GM18511 (cell line): ENCODE measurements around the gene PLB1.

Source experiments
- ATAC-seq: cut with Tn5 transposase; IDR thresholded peaks from one replicate; pipeline ENCODE4 v1.9.1; 2021; ENCODE audit warnings: mild to moderate bottlenecking, moderate library complexity; ENCODE audit not compliant: unreplicated experiment

The PLB1 gene

DNA sequence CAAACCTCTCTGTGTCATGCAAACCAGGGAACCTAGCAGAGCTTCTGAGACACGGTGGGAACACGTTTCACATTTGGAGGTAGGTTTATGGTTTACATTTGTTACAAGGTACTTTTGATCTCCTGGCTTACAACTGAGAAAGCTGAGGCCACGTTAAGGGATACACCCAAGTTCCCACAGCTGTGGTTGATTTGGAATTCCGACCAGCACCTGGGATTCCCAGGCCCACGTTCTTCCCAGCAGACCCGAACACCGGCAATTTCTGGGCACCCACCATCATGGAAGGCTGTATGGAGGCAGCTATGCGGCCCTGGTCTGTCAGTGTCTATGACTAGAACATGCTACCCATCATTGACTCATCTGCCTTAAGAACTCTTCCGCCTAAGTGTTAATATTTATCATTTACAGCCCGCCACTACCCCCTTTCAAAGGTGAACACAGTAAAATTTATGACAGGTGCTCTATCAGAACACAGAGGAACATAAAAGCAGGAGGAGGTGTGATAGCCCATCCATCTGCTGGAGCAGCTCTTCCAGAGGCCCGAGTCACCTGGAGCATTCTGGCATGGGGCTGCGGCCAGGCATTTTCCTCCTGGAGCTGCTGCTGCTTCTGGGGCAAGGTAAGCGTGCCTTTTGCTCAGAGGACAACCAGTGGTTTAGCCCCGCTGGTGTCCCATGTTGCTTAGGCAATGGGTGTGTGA, at the start of gene PLB1:
Gene PLB1, plus strand, starts transcription at position 510 of the 700 bp plus-strand sequence. Its CDS starts 55 bp downstream, at position 565.
- no peak for ATAC-seq

GRCh38 chr2:28446531-28446930, 49.3 kb upstream of the PLB1 start:
- no peak for ATAC-seq

GRCh38 chr2:28447086-28447485, 48.8 kb upstream of the PLB1 start:
- no peak for ATAC-seq

DNA sequence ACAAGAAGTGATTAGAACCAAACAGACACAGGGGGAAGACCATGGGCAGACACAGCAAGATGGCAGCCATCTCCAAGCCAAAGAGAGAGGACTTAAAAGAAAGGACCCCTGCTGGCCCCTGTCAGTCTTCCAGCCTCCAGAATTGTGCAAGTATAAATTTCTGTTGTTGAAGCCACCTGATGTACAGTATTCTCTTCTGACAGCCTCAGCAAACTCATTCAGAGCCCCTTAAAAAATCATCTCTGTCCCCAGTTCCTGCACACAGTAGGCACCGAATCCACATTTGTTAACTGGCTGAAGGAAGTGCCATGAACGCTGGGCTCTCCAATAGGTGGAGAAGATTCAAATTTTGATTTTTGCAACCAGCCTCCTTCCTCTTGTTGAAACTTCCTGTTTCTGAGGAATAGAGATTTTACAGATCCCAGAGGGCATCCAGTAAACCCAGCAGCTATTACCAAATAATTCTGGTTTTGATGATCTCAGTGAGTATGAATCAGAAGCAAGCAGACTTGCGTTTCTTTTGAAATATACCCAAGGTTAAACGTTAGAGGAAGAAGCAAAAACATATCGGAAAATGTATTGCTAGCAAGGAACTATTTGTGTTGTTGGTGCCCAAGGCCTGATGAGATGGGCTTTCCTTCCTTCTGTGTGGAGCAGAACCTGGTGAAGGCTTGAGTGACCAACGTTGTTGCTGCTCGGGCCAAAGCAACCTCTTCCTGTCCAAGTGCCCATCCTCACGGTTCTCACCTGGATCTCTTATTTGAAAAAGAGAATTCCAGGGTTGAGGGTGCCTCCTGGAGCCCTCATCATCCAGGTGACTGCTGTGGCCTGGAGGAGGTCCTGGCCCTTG, 47.7 kb upstream of the PLB1 start:
- no peak for ATAC-seq

DNA sequence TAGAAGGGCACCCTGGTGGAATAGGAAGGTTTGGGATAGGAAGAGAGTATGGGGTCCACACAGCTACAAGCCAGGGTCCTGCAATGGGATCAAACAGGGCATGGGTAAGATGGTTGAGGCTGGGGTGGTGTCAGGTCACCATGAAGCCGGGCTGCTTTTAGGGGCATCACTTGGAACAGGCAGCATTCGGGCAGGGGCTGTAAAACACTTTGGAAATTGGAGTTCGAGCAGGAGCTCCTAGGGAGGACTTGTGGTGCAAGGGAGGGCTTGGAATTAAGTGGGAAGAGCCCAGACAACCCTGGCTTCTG, 47.1 kb upstream of the PLB1 start:
- no peak for ATAC-seq

DNA sequence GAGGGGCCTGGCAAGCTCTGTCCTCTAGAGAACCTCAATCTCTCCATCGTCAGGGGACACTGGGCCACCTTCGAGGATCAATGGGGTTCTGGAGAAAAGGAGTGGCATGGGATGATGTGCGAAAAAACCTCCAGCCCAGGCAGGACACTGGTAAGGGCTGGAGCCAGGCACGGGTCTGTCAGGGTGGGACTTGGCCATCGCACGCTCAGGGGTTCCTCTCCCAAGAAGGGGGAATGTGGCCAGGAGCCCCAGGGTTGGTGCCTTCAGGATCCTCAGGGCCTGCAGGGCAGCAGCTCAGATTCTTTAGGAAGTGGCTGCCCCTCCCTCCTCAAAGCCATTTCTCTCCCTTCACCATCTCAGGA, 46.8 kb upstream of the PLB1 start:
- no peak for ATAC-seq

GRCh38 chr2:28449488-28450395, 46.1 kb upstream of the PLB1 start:
- no peak for ATAC-seq

DNA sequence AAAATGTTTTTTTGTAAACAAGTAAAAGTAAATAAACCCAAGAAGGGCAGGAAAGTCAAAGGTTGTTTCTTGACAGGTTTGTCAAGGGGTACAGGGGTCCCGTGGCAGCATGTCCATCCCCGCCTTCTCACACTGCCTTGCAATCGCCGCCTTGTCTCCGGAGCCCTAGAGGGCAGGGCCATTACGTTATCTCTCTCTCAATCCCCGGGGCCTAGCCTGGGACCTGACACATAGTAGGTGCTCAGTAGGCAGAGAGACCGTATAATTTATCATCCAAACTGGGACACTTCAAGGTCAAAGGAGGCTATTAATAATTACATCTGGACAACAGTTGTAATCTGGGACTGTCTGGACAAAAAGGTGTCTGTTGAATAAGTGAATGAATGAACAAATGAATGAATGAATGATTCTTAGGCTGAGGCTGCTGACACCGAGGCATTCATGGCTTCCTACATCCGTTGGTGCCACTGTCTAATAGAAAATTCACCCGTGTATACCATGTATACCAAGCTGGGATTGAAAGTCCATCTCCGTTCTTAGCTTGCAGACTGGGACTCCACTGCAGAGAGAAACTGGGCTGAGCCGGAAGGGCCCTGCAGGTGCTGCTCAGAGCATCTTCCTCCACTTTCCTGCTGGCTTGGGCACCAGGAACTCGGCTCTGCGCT, 44.8 kb upstream of the PLB1 start:
- ATAC-seq: no peak

DNA sequence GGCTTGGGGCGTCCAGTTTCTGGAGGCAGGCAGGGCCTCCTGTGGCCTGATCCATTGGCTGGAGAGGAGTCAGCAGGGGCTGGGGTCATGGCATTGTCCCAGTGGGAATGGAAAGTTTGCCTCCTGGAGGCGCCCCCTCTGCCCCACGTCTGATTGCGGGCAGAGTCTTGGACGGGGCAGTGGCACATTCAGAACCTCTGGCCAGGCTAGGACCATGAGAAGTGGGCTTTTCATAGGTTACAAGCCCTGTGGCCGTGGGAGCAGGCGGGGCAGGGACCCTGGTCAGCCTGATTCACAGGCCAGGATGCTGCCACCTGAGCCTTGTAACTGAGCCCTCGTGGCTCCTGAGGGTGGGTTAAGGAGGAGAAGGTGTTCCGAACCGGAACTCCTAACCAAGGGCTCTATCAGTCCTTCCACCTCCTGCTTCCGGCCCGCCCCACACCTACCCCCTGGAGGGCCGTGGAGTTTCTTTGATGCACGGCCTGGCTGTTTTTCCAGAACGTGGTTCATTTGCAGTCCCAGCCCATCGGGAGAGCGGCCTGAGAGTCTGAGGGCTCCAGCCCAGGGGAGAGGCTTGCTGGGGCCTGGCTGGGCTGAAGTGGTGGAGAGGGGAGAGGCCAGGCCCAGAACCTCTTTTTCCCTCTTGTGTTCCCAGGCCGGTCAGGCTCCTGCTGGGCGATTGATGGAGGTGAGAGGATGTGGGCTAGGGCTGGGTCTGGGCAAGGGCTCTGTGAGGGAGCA, 43.9 kb upstream of the PLB1 start:
- no peak for ATAC-seq

DNA sequence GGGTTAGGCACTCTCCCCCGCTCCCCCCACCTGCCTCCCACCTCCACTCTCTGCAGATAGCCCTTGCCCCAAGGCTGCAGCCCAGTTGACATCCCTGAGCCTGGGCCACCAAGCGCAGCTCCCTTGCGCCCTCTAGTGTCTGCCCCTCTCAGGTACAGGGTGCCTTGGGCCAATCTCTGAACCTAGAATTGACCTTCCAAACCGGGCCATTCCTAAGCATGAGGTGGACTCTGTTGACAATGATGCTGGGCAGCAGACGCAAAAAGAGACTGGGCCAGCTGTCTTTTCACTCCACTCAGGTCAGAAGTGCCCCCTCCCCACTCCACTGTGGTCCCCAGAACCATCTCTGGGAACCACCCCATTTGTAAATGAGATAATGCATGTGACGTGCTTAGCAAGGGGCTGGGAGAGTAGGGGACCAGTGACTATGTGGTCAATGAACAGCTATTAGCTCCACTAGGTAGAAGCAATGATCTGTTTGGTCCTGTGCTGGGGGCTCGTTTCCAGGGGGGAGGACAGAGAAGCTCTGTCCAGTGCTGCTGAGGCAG, 43.3 kb upstream of the PLB1 start:
- ATAC-seq: no peak

DNA sequence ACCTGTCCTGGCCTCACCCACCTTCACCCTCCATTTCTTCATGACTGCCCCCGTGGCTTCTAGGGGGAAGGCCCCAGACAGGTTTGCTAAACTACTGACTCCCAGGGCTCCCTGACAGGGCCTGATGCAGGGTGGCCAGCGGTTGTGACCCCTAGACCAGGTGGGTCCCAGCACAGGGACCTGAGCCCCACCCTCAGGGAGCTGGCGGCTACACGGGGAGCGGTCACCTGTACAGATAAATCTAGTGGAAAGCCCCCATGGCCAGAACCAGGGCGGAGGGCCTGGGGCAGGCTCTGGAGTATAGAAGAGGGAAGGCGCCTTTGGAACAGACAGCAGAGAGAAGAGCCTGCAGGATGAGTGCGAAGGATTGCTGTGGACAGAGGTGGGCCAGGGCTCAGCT, 42.5 kb upstream of the PLB1 start:
- ATAC-seq: no peak

DNA sequence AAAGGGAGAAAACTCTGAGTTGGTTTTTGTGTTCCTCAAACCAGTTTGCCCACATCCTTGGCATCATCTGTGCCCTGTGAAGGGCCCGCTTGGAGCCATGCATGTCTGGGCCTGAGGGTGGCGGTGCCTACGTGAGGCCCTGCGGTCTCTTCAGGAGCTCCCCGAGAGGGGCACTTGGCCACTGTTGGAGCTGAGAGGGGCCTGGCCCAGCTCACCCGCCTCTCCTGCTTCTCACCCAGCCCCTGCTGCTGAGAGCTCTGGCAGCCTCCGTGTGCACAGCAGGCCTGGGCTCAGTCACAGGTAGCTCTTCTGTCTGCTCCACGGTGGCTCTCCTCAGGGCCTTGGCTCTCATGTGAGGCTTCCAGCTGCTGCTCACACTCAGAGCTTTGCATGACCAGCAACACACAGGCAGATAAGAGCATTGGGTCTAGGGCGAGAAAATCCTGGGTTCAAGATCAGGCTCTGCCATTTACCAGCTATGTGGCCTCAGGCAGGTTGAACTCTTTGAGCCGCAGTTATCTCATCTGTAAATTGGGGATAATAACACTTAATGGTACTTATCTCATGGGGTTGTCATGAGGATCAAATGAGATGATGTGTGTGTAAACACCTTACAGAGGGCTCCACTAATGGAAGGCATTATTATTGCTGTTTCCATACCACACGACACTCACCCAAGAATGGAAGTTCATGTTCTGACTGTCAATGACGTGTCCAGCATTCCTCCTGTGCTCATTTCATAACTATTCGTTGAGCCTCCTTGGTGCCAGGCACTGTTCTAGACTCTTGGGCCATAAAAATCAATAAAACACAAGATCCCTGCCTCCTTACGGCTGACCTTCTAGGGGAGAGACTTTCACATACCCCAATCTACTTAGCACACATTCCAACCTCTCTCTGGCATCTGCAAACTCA, 41.6 kb upstream of the PLB1 start:
- ATAC-seq: no peak

DNA sequence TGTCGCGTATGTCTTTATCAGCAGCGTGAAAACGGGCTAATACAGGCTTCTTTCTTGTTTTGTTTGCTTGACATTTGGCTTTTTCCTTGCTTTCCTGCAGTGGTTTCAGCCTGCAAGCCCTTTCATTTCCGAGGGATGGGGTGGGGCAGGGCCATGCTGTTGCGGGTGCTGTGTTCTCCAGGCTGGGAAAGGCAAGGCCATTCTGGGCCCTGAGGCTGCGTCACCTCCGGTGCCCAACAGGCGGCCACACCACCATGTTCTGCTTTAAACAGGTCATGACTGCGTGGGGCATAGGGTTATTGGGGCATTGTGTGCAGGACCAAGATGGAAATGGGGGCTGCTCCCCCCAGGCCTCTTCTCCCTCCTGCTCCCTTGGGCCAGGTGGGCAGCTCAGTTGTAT, 38.6 kb upstream of the PLB1 start:
- ATAC-seq: no peak

DNA sequence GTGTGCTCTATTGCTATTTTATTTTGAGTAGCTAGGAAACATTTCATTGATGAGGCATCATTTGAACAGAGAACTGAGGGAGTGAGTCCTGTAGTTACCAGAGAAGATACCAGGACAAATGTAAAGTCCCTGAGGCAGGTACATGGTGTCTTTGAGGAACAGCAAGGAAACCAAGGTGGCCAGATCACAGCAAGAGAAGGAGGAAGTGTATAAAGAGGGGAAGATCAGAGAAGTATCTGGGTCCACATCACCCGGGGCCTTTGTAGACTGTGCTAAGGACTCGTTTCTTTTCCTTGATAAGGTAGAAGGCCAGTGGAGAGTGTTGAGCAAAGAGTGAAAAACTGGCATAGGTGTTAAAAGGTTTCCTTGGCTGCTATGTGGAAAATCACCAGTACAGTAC, 34.8 kb upstream of the PLB1 start:
- no peak for ATAC-seq

- no peak for ATAC-seq
Measured at GRCh38 chr2:28462122-28462521, 33.7 kb upstream of the PLB1 start.

DNA sequence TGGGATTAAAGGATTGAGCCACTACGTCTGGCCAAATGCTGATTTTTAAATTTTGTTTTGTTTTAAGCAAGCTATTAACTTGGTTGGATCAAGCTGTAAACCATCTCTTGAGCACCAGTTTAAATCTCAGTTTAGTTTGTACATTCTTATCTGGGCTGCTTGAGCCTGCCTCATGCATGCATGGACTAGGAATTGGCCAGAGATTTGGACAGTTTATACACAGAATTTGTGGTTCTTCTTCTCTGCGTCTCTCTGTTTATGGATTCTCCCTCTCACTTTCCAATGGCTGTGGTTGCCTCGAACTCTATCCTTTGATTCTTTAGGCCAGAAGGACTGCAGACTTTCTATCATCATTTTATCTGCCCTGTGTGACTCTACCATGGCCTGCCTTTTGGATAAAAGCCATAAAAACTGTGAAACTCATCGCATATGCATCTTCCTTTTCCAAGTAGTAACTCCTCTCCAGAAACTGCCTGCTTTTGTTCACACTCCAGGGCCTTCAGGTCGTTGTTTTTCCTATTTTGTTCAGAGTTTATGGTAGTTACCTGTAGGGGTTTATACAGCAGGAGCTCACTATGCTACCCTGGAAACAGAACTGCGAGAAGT, 32.5 kb upstream of the PLB1 start:
- no peak for ATAC-seq

GRCh38 chr2:28463893-28464292, 32.0 kb upstream of the PLB1 start:
- no peak for ATAC-seq

GRCh38 chr2:28465148-28465885, 30.5 kb upstream of the PLB1 start:
- no peak for ATAC-seq
